LoVo (cell line): ENCODE measurements around the gene FIBP.

Experiments
- DNase-seq: peaks from one replicate; pipeline ENCODE4 v3.0.0-alpha.2; 2016; ENCODE audit warnings: low spot score

The FIBP gene

GRCh38 chr11:65870706-65871681 is 17.3 kb downstream of the FIBP start:
- DNase-seq: no peak

DNA sequence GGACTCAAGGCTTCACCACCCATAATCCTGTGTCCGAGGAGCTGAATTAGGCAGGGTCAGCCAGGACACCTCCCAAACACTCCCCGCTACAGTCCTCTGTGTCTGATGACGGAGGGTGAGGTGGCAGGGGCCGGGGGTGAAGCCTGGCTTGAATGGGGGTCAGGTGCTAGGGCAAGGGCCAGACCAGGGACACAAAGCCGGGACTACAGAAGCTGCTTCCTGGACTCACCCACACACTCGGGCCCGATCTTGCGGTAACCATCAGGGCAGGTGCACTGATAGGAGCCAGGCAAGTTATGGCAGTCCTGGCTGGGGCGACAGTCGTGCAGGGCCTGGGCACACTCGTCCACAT is 18.0 kb downstream of the FIBP start:
- DNase-seq: no peak

GRCh38 chr11:65869643-65870306 is 18.5 kb downstream of the FIBP start:
- no peak for DNase-seq

GRCh38 chr11:65868907-65869306 is 19.4 kb downstream of the FIBP start:
- DNase-seq: no peak

DNA sequence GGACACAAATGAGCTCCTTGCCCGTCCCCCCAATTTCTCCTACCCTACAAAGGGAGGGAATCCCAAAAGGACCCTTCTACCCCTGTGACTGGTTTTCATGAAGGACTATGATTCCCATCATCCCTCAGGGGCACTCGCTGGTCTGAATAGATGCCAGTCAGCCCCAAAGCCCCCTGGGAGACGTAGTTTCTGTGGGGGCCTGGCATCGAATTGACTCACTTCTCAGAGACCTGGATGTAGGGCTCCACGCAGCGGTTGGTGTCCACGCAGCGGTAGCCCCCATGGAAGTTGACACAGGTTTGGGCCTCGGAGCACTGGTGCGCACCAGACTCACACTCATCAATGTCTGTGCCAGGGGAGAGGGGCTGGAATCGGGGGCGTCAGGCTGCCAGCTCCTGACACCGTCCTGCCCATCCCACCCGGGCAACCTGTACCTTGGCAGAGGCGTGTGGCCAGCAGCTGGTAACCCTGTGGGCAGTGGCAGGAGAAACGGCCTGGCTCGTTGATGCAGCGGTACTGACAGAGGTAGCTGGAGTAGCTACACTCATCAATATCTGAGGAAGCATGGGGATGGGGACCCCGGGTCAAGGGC is 20.1 kb downstream of the FIBP start:
- no peak for DNase-seq

- no peak for DNase-seq
These were observed 20.8 kb downstream of the FIBP start for GRCh38 chr11:65867284-65868071.

- DNase-seq: no peak
These were observed 21.6 kb downstream of the FIBP start for GRCh38 chr11:65866509-65867283.

- DNase-seq: no peak
These were observed 22.6 kb downstream of the FIBP start for GRCh38 chr11:65865550-65866172.

- DNase-seq: no peak
These were observed 23.4 kb downstream of the FIBP start for GRCh38 chr11:65864706-65865471.

- no peak for DNase-seq
These were observed 24.2 kb downstream of the FIBP start for GRCh38 chr11:65863889-65864705.

- no peak for DNase-seq
These were observed 25.1 kb downstream of the FIBP start for GRCh38 chr11:65862941-65863888.

- no peak for DNase-seq
These were observed 26.0 kb downstream of the FIBP start for GRCh38 chr11:65862191-65862735.

DNA sequence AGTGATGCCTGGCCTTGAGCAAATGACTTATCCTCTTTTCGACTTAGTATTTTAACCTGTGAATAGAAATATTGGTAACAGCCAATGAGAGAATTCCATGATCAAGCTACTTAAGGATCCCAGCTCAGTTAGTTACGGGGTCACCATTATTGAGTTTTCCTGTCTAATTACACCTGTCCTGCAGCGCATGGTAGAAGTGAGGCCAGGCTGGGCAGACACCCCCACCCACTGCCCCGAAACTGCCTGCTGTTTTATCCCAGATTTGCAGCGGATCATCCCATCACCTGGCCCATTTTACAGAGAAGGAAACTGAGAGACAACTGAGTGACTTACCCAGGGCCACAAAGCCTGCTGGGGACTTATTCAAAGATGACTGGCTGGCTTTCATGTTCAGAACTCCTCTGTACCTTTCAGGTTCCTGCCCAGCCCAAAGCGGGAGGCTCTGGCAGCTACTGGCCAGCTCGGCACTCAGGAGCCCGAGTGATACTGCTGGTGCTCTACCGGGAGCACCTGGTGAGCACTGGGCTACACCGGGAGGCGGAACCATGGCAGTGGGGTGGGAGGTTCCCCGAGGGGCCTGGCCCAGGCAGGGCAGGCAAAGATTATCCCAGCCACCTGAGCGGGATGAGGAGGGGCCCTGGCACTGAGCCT is 26.6 kb downstream of the FIBP start:
- no peak for DNase-seq

DNA sequence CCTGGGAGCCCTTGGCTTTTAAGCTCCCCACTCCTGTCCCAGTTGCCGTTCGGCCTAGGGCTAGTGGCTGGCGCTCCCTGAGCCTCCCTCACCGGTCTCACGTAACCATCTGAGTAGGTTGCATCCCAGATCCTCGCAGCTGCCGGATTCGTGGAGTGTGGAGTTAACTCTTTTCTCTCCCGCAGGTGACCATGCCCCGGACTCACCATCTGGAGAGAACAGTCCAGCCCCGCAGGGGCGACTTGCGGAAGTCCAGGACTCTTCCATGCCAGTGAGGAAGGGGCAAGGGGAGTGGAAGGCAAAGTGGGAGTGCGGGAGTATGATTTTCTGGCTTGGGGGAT is 27.1 kb downstream of the FIBP start:
- DNase-seq: no peak

- peak; percentile 96 for DNase-seq
These were observed 27.8 kb downstream of the FIBP start, which contains the start of gene MUS81 for GRCh38 chr11:65860278-65861164. TSS of gene MUS81 (plus strand) at chr11:65860433. CDS start at chr11:65860754, 321 bp downstream.

DNA sequence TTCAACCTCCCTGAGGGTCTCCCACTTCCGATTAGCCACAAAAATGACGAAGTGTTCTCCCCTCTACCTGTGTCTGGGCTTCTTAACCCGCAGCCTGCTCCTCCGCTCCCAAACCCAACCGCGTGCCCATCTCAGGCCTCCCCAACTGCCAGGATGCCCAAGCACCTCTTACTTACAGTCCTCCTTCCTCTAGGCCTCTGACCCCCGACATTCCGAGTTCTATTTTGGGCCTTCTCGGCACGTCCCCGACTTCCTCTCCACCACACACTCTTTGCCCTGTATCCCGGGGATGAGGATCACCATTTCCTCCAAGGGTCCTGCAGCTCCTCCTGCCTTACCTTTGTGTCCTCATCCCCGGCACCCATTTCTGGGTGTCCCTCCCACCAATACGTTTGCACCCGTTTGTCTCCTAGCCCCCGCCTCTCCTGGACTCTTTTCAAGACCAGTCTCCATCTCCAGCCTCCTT is 28.4 kb downstream of the FIBP start:
- DNase-seq: no peak
